Gastrocnemius medialis (tissue), 4 donors: ENCODE data around the gene CYSLTR2.

Source experiments
- POLR2A ChIP-seq, 2 donors: fragments of 450-650 bp; IDR thresholded peaks; one replicate each; pipeline ENCODE4 v1.6.1; 2017; ENCODE audit warnings: antibody characterized with exemption in 2 of 2, mild to moderate bottlenecking in 2 of 2, moderate library complexity in 2 of 2
- TF ChIP-seq, protein P1 (sequence below), 5 experiments: fragments of 450-650 bp in 3 of 5; fragments of 200-600 bp in 2 of 5; sonication (generic) in 2 of 5; IDR thresholded peaks in 4 of 5; conservative IDR thresholded peaks in 1 of 5; 1 replicate in 4 of 5; 2 replicates in 1 of 5; pipeline ENCODE4 v1.5.1; 2016 to 2019; ENCODE audit warnings: antibody characterized with exemption in 5 of 5, mild to moderate bottlenecking in 3 of 5, moderate library complexity in 3 of 5

DNA sequence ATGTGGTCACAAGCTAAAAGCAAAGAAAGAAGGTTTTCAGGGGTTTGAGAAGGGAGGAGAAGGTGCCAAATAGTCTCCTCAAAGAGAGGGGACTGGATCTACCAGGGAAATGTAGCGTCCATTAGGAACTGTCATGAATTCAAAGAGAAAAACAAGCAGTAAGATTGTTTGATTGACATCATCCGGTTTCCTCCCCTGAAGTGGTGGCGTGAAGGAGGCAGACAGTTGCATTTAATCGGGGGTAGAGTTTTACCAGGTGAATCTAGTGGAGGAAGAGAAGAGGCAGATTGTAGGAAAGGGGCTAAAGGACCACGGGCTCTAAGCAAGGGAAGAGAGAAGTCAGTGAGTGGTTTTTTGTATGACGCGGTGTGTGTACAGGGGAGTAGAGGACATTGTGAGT is 13.0 kb upstream of the CYSLTR2 start:
- no peak for TF ChIP-seq POLR2A (IDR thresholded peaks at IDR 0.05)
- TF ChIP-seq, protein P1, sequence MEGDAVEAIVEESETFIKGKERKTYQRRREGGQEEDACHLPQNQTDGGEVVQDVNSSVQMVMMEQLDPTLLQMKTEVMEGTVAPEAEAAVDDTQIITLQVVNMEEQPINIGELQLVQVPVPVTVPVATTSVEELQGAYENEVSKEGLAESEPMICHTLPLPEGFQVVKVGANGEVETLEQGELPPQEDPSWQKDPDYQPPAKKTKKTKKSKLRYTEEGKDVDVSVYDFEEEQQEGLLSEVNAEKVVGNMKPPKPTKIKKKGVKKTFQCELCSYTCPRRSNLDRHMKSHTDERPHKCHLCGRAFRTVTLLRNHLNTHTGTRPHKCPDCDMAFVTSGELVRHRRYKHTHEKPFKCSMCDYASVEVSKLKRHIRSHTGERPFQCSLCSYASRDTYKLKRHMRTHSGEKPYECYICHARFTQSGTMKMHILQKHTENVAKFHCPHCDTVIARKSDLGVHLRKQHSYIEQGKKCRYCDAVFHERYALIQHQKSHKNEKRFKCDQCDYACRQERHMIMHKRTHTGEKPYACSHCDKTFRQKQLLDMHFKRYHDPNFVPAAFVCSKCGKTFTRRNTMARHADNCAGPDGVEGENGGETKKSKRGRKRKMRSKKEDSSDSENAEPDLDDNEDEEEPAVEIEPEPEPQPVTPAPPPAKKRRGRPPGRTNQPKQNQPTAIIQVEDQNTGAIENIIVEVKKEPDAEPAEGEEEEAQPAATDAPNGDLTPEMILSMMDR (IDR thresholded peaks at IDR 0.05 in 4 of 5, conservative IDR thresholded peaks at IDR 0.05 in 1 of 5), result no peak
